Sigmoid colon (tissue), 7 donors: ENCODE results near the gene TLE7. TPM values are rescaled to one million over a fixed set of nuclear protein-coding genes. Genes with fewer than 3 reads are reported as not detected.

ENCODE experiments used
- DNase-seq: peaks from one replicate; pipeline ENCODE4 v3.0.0-alpha.2; 2019
- H3K27ac ChIP-seq, 4 donors: fragments of 200-600 bp; sonication (generic); one replicate each; pipeline ENCODE4 v1.5.1; 2016 to 2019; ENCODE audit warnings: mild to moderate bottlenecking in 1 of 4
- H3K27me3 ChIP-seq, 3 donors: fragments of 200-600 bp; sonication (generic); one replicate each; pipeline ENCODE4 v1.5.1; 2019; ENCODE audit warnings: mild to moderate bottlenecking in 1 of 3
- H3K36me3 ChIP-seq, 4 donors: fragments of 200-600 bp; sonication (generic); one replicate each; pipeline ENCODE4 v1.5.1; 2016 to 2019
- H3K4me1 ChIP-seq, 4 donors: fragments of 200-600 bp; sonication (generic); one replicate each; pipeline ENCODE4 v1.5.1; 2017 to 2019
- H3K4me3 ChIP-seq, 4 donors: fragments of 200-600 bp; sonication (generic); one replicate each; pipeline ENCODE4 v1.5.1; 2017 to 2019; ENCODE audit warnings: mild to moderate bottlenecking in 2 of 4, moderate library complexity in 1 of 4
- H3K9me3 ChIP-seq, 4 donors: fragments of 200-600 bp in 3 of 4; sonication (generic) in 3 of 4; one replicate each; pipeline versions ENCODE4 v1.5.1 to v1.6.1; 2013 to 2019
- CTCF ChIP-seq, 4 experiments: fragments of 450-650 bp in 3 of 4; fragments of 200-600 bp in 1 of 4; IDR thresholded peaks; one replicate each; pipeline ENCODE4 v1.5.1; 2016 to 2019; ENCODE audit warnings: antibody characterized with exemption in 4 of 4, mild to moderate bottlenecking in 3 of 4, moderate library complexity in 2 of 4
- EP300 ChIP-seq, 4 donors: sonication (generic); formaldehyde crosslinking; IDR thresholded peaks; one replicate each; pipeline ENCODE4 v1.6.1; 2017; ENCODE audit warnings: antibody characterized with exemption in 4 of 4
- POLR2A ChIP-seq, 2 donors: fragments of 450-650 bp; IDR thresholded peaks; one replicate each; pipeline ENCODE4 v1.6.1; 2016; ENCODE audit warnings: antibody characterized with exemption in 2 of 2, mild to moderate bottlenecking in 2 of 2, moderate library complexity in 2 of 2
- POLR2AphosphoS5 ChIP-seq, 4 donors: sonication (generic); formaldehyde crosslinking; IDR thresholded peaks; one replicate each; pipeline ENCODE4 v1.6.1; 2017; ENCODE audit warnings: antibody characterized with exemption in 4 of 4
- WGBS, 2 donors: extraction: QIAGEN DNeasy Blood & Tissue Kit; methylation state at CpG; one replicate each; pipeline ENCODE4 v1.1.7; 2013; 5-methylcytosine and 5-hydroxymethylcytosine counted together
- intact Hi-C: fragments of 100-400 bp; cut with DNase I; formaldehyde crosslinking; loops from one replicate; pipeline ENCODE4 v1.15.1; 2023
- polyA plus RNA-seq, 3 donors: library from polyadenylated mRNA; stranded (reverse); fragments of 200-250 nt; gene quantifications; one replicate each; pipeline ENCODE4 v1.2.3, GENCODE V29; 2013
- total RNA-seq, 4 donors: library from RNA; depleted of rRNA; stranded (reverse); fragments of >200 nt; gene quantifications; one replicate each; pipeline ENCODE4 v1.1.0, GENCODE V29; 2016
- donor health status: healthy with polysubstance abuse.
- donor health status: Bipolar disorder and iron deficiency.
- donor health status: healthy.

TLE7 gene
- total RNA-seq (not detected), polyA plus RNA-seq (not detected)

DNA sequence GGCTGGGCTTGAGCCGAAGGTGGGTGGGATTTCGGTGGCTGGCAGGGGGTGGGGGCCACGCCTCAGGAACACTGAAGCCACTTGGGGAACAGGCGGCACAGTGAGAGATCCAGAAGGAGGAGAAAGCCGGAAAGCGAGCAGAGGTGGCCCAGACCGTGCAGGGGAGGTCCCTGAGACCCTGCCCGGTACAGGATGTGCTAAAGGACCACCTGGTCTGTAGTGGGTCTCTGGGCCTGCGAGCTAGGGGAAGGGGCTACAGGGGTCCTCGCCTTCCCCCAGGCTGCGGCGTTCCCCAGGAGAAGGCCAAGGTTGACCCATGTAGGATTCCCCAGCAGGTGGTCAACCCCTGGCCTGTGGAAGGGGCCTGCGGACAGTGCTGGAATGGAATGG lies at the start of gene TLE7:
TSS of gene TLE7 (minus strand) at position 4 of the 390 bp plus-strand sequence. CDS start 8,730 bp downstream, outside the sequence.
- Histone ChIP-seq H3K4me3 (no peak within 1 kb of the TSS), H3K9me3 (peaks cover 11 to 28% (median 20%) of the 10 kb centered on the region in 4 donors), H3K27ac (no peak within 1 kb of the TSS), H3K36me3 (no peaks in the 10 kb centered on the region), H3K4me1 (no peaks in the 10 kb centered on the region), H3K27me3 (peaks cover 0 to 17% (median 0%) of the 10 kb centered on the region in 3 donors)
- intact Hi-C loops, result no loop called here
- no peak for DNase-seq
- TF ChIP-seq POLR2AphosphoS5 (IDR thresholded peaks at IDR 0.05), result no peak
- TF ChIP-seq CTCF (IDR thresholded peaks at IDR 0.05), result no peak
- TF ChIP-seq EP300 (IDR thresholded peaks at IDR 0.05), result no peak
- no peak for TF ChIP-seq POLR2A (IDR thresholded peaks at IDR 0.05)
- WGBS, 2 donors, result 86 to 90% methylated on average over 13 of the region's 13 CpGs

GRCh38 chr16:71491054-71491453 lies 49.2 kb upstream of the TLE7 start:
- Histone ChIP-seq H3K27ac (no peak overlapping the region), H3K4me3 (no peak overlapping the region), H3K36me3 (no peaks in the 10 kb centered on the region), H3K27me3 (no peaks in the 10 kb centered on the region), H3K4me1 (no peaks in the 10 kb centered on the region), H3K9me3 (no peaks in the 10 kb centered on the region)
- intact Hi-C loops, result loop anchor here (5.0 kb wide), 1 partner anchor 39 kb away; no protein-coding TSS in a partner anchor
- TF ChIP-seq EP300 (IDR thresholded peaks at IDR 0.05), result no peak
- TF ChIP-seq POLR2AphosphoS5 (IDR thresholded peaks at IDR 0.05), result no peak
- no peak for TF ChIP-seq CTCF (IDR thresholded peaks at IDR 0.05)
- WGBS, 2 donors, result 78 to 81% methylated on average over 3 of the region's 3 CpGs
- DNase-seq, result no peak

GRCh38 chr16:71490361-71490760 lies 48.5 kb upstream of the TLE7 start:
- Histone ChIP-seq H3K27me3 (no peaks in the 10 kb centered on the region), H3K27ac (no peak overlapping the region), H3K4me1 (no peaks in the 10 kb centered on the region), H3K4me3 (no peak overlapping the region), H3K9me3 (no peaks in the 10 kb centered on the region), H3K36me3 (no peaks in the 10 kb centered on the region)
- DNase-seq, result no peak
- intact Hi-C loops, result loop anchor here (5.0 kb wide), 1 partner anchor 38 kb away; no protein-coding TSS in a partner anchor
- TF ChIP-seq EP300 (IDR thresholded peaks at IDR 0.05), result no peak
- TF ChIP-seq CTCF (IDR thresholded peaks at IDR 0.05), result no peak
- no peak for TF ChIP-seq POLR2A (IDR thresholded peaks at IDR 0.05)
- no peak for TF ChIP-seq POLR2AphosphoS5 (IDR thresholded peaks at IDR 0.05)

GRCh38 chr16:71489122-71489521 lies 47.3 kb upstream of the TLE7 start, which contains the start of gene ZNF19:
ZNF19 (minus strand) TSS chr16:71489324; CDS start chr16:71482114, 7,210 bp downstream.
- H3K4me3 ChIP-seq, result no peak within 1 kb of the TSS
- no peaks in the 10 kb centered on the region for H3K9me3 ChIP-seq
- DNase-seq, result no peak
- TF ChIP-seq POLR2AphosphoS5 (IDR thresholded peaks at IDR 0.05), result no peak
- no peak for TF ChIP-seq EP300 (IDR thresholded peaks at IDR 0.05)
- H3K27me3 ChIP-seq, result no peaks in the 10 kb centered on the region
- H3K4me1 ChIP-seq, result peaks cover 0 to 4% (median 0%) of the 10 kb centered on the region in 4 donors
- intact Hi-C loops, result loop anchor here (10.0 kb wide), 2 partner anchors 204 to 236 kb away; partner anchors contain the start of genes CMTR2 and PHLPP2
- WGBS, 2 donors, result 93 to 95% methylated on average over 22 of the region's 22 CpGs
- no peaks in the 10 kb centered on the region for H3K36me3 ChIP-seq
- no peak within 1 kb of the TSS for H3K27ac ChIP-seq

DNA sequence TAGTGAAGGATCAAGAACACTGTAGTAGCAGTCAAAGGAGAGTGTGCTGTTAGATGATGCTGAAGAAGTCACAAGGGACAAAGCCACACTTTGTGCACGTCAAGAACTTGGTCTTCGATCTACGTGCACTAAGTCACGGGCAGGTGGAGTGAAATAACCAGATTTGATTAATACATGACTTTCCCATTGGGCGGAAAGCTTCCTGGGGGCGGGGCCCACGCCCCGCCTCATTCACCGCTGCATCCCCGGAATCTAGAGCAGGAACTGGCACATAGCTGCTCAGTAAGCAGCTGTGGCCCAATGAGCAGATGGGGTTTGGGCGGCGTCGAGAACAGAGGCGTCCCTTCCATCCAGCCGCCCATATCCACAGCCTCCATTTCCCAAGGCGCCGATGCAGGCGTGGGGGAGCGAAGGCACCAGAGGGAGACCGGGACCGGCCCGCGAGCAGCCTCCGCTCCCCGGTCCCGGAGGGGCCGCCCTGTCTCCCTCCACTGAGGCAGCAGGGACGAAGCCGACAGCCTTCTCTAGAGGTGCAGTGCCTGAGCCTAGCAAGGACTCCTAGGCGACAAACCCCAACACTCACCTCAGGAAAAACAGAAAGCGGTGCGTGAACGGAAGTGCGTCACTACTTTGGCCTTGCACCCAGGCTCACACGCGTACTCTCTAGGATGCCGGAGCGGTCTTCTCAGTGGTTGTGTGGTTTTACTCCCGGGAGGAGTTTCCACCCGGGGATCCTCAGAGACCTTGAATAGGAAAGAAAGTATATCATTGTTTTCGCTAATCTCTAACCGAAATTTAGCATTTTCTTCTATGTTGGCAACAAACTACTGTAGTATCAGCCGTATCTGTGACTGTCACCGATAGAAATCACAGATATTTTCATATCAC lies 42.4 kb upstream of the TLE7 start:
- intact Hi-C loops, result loop anchor here (1.0 to 10.0 kb wide), 3 partner anchors 22 to 241 kb away; partner anchors contain the start of genes CMTR2, PHLPP2 and ZNF23

More for the DNA sequence above, 42.4 kb upstream of the TLE7 start:
- Histone ChIP-seq H3K27ac (peak overlapping the region; percentile 95 to 98 (median 96)), H3K4me3 (peak overlapping the region; percentile 78 to 91 (median 84)), H3K27me3 (no peaks in the 10 kb centered on the region), H3K9me3 (no peaks in the 10 kb centered on the region), H3K4me1 (peaks cover 0 to 12% (median 7%) of the 10 kb centered on the region in 4 donors), H3K36me3 (peaks cover 0 to 6% (median 0%) of the 10 kb centered on the region in 4 donors)
- 0 to 1% methylated on average over 44 of the region's 44 CpGs for WGBS, 2 donors
- TF ChIP-seq CTCF (IDR thresholded peaks at IDR 0.05) (no peak), POLR2AphosphoS5 (IDR thresholded peaks at IDR 0.05) (peak; percentile 83 to 95 (median 88)), EP300 (IDR thresholded peaks at IDR 0.05) (peak in 1 of 4 donors; percentile 44), POLR2A (IDR thresholded peaks at IDR 0.05) (peak; percentile 46 to 65)
- peak; percentile 94 for DNase-seq
